Astrocyte (in vitro differentiated cells and primary cell): ENCODE results near the gene TGFB2. TPM values are rescaled to one million over a fixed set of nuclear protein-coding genes. Genes with fewer than 3 reads are reported as not detected.
A peak's percentile ranks its signal among the peaks of the same experiment; 100 is the strongest.

Source experiments
- DNase-seq: peaks from one replicate; pipeline ENCODE4 v3.0.0-alpha.2; 2010; ENCODE audit warnings: low read depth
- FAIRE-seq: peaks from 2 replicates; lab custom pipeline; 2011; peaks lifted over from hg19 to GRCh38; lab: Jason Lieb, UNC
- H2AFZ ChIP-seq: 2 replicates; pipeline ENCODE4 v1.6.0; 2012; ENCODE audit warnings: low read depth, low read length, inconsistent platforms
- H3K27ac ChIP-seq: 2 replicates; pipeline ENCODE4 v1.5.1; 2011; ENCODE audit warnings: low read depth, low read length, inconsistent platforms
- H3K27me3 ChIP-seq: 2 replicates; pipeline ENCODE4 v1.6.0; 2011; ENCODE audit warnings: low read length, inconsistent platforms; ENCODE audit not compliant: insufficient read depth
- H3K36me3 ChIP-seq: 2 replicates; pipeline ENCODE4 v1.5.1; 2011; ENCODE audit warnings: low read length, inconsistent platforms; ENCODE audit not compliant: insufficient read depth
- H3K4me1 ChIP-seq: 2 replicates; pipeline ENCODE4 v1.5.1; 2011; ENCODE audit warnings: low read length, inconsistent platforms; ENCODE audit not compliant: insufficient read depth
- H3K4me2 ChIP-seq: 2 replicates; pipeline ENCODE4 v1.6.0; 2012; ENCODE audit warnings: low read length, inconsistent platforms
- H3K4me3 ChIP-seq: 2 replicates; pipeline ENCODE4 v1.5.1; 2011; ENCODE audit warnings: low read depth, mild to moderate bottlenecking, low read length, inconsistent platforms; ENCODE audit not compliant: insufficient read depth
- H3K79me2 ChIP-seq: 2 replicates; pipeline ENCODE4 v1.6.0; 2012; ENCODE audit warnings: mild to moderate bottlenecking, low read length, inconsistent platforms; ENCODE audit not compliant: insufficient read depth
- H3K9ac ChIP-seq: 2 replicates; pipeline ENCODE4 v1.6.0; 2012; ENCODE audit warnings: mild to moderate bottlenecking, low read length, inconsistent platforms
- H3K9me3 ChIP-seq: 2 replicates; pipeline ENCODE4 v1.5.1; 2012; ENCODE audit warnings: low read depth, mild to moderate bottlenecking, low read length, inconsistent platforms; ENCODE audit not compliant: insufficient read depth
- H4K20me1 ChIP-seq: 2 replicates; pipeline ENCODE4 v1.6.0; 2012; ENCODE audit warnings: low read length, inconsistent platforms; ENCODE audit not compliant: insufficient read depth
- H3K27ac Mint-ChIP-seq: one replicate; pipeline ENCODE4 v1.8.0; 2021; ENCODE audit warnings: mild to moderate bottlenecking, mixed read lengths; ENCODE audit not compliant: unreplicated experiment
- H3K27me3 Mint-ChIP-seq: one replicate; pipeline ENCODE4 v1.8.0; 2021; ENCODE audit warnings: low read depth, mixed read lengths; ENCODE audit not compliant: unreplicated experiment
- H3K36me3 Mint-ChIP-seq: one replicate; pipeline ENCODE4 v1.8.0; 2021; ENCODE audit warnings: low read depth, mixed read lengths; ENCODE audit not compliant: unreplicated experiment
- H3K4me1 Mint-ChIP-seq: one replicate; pipeline ENCODE4 v1.8.0; 2021; ENCODE audit warnings: low read depth, mixed read lengths; ENCODE audit not compliant: unreplicated experiment
- H3K4me3 Mint-ChIP-seq: one replicate; pipeline ENCODE4 v1.8.0; 2021; ENCODE audit warnings: mild to moderate bottlenecking, moderate library complexity, mixed read lengths; ENCODE audit not compliant: unreplicated experiment
- H3K9me3 Mint-ChIP-seq: one replicate; pipeline ENCODE4 v1.8.0; 2021; ENCODE audit warnings: mild to moderate bottlenecking, mixed read lengths; ENCODE audit not compliant: unreplicated experiment
- EZH2 ChIP-seq: IDR thresholded peaks from 2 replicates; pipeline ENCODE4 v1.6.1; 2012; ENCODE audit warnings: mild to moderate bottlenecking, low read length, inconsistent platforms; ENCODE audit not compliant: insufficient read depth
- total RNA-seq: library from RNA; stranded (reverse); gene quantifications from 2 replicates; pipeline ENCODE4 v1.2.1, GENCODE V29; 2021
- TF ChIP-seq, protein P1 (sequence below): IDR thresholded peaks from 2 replicates; pipeline ENCODE4 v1.5.1; 2011; ENCODE audit warnings: low read depth, mild to moderate bottlenecking, inconsistent platforms, low read length, moderate library complexity; ENCODE audit not compliant: insufficient read depth

TGFB2 gene
- total RNA-seq, 1 donor from 2014 or later, result 330 TPM

DNA sequence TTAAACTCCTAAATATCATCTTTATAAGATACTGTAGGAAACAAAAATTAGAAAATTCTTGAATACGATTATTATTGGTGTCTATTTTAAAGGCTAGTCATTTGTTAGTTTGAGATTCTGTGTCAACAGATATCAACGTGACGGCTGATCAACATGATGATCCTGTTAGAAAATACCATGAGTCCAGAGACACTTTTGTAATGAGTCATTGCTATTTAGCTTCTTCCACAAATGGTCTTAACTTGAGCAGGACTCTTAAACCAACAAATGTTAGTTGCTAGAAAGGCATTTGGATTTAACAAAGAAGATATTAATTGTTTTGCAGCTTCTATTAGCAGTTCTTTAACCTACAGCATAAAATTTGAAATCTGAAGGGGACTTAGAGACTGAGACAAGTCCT is 131.2 kb downstream of the TGFB2 start:
- Mint-ChIP-seq H3K27ac (peak overlapping the region; percentile 98), H3K36me3 (no peaks in the 10 kb centered on the region), H3K4me1 (peaks cover 69% of the 10 kb centered on the region), H3K9me3 (peaks cover 3% of the 10 kb centered on the region), H3K27me3 (no peaks in the 10 kb centered on the region), H3K4me3 (no peak overlapping the region)
- Histone ChIP-seq H2AFZ (no peak overlapping the region), H3K27ac (peak overlapping the region; percentile 83), H3K4me3 (no peak overlapping the region), H3K9ac (peak overlapping the region; percentile 21), H3K79me2 (no peaks in the 10 kb centered on the region), H3K36me3 (no peaks in the 10 kb centered on the region), H3K4me1 (peaks cover 52% of the 10 kb centered on the region), H4K20me1 (no peaks in the 10 kb centered on the region), H3K27me3 (no peaks in the 10 kb centered on the region), H3K4me2 (peak overlapping the region; percentile 4), H3K9me3 (no peaks in the 10 kb centered on the region)
- DNase-seq (peak; percentile 94), FAIRE-seq (peak; percentile 97)
- TF ChIP-seq EZH2, result no peak
- TF ChIP-seq, protein P1, sequence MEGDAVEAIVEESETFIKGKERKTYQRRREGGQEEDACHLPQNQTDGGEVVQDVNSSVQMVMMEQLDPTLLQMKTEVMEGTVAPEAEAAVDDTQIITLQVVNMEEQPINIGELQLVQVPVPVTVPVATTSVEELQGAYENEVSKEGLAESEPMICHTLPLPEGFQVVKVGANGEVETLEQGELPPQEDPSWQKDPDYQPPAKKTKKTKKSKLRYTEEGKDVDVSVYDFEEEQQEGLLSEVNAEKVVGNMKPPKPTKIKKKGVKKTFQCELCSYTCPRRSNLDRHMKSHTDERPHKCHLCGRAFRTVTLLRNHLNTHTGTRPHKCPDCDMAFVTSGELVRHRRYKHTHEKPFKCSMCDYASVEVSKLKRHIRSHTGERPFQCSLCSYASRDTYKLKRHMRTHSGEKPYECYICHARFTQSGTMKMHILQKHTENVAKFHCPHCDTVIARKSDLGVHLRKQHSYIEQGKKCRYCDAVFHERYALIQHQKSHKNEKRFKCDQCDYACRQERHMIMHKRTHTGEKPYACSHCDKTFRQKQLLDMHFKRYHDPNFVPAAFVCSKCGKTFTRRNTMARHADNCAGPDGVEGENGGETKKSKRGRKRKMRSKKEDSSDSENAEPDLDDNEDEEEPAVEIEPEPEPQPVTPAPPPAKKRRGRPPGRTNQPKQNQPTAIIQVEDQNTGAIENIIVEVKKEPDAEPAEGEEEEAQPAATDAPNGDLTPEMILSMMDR, result no peak

DNA sequence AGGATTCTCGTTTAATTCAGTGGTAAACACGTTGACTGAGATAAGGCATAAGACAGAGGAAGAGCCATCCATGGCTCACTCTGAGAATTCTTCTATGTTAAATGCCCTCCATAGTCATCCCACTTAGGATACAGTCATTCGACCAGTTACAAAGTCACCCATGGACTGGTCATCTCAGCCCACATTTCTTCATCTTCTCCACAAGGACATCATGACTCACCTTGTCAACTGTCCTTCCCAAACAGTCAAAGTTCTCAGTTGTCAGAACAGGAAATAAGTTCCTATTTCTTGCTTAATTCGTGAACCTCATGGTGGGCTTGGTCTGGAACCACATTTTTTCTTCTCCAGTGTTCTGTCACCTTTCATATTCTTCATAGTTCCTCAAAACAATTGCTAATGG is 133.2 kb downstream of the TGFB2 start:
- Mint-ChIP-seq H3K9me3 (peaks cover 3% of the 10 kb centered on the region), H3K27ac (peak overlapping the region; percentile 98), H3K36me3 (no peaks in the 10 kb centered on the region), H3K27me3 (no peaks in the 10 kb centered on the region), H3K4me3 (no peak overlapping the region), H3K4me1 (peaks cover 66% of the 10 kb centered on the region)
- Histone ChIP-seq H3K9ac (no peak overlapping the region), H3K4me3 (no peak overlapping the region), H3K36me3 (no peaks in the 10 kb centered on the region), H3K9me3 (no peaks in the 10 kb centered on the region), H3K27ac (peak overlapping the region; percentile 97), H3K4me2 (no peak overlapping the region), H3K79me2 (no peaks in the 10 kb centered on the region), H3K27me3 (no peaks in the 10 kb centered on the region), H2AFZ (no peak overlapping the region), H4K20me1 (no peaks in the 10 kb centered on the region), H3K4me1 (peaks cover 52% of the 10 kb centered on the region)
- TF ChIP-seq, protein P1, result no peak
- no peak for TF ChIP-seq EZH2
- no peak for DNase-seq
- FAIRE-seq, result peak; percentile 68

DNA sequence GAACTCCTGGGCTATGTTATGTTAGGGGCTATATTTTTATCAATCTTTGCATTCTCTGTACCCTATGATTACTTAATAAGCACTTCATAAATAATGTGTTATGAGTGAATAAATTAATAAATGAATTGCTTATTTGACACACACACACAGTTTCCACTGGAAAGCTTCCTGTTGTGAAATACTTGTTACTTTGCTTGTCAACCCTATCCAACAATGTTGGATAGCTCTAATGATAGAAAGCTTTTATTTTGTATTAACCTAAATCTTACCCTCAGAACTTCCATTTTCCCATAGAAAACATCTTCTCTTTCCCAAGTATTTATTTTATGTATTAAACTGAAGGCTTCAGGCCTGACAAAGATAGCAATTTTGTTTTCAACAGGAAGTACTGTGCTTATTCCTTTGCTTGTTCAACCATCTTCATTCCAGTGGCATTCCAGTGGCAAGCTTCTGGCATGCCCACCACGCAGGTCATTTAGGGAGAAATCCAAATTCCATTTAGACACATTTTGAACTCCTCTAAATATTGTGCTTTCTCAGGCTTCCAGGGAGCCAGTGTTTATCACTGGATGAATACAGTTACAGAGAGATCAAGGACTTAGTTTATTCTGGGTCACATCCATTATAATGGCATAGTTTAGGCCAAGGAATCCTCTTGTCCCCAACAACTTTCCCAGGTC is 134.4 kb downstream of the TGFB2 start:
- H3K36me3 ChIP-seq, result no peaks in the 10 kb centered on the region
- peaks cover 56% of the 10 kb centered on the region for H3K4me1 Mint-ChIP-seq
- H3K4me2 ChIP-seq, result peak overlapping the region; percentile 46
- H3K9me3 Mint-ChIP-seq, result peaks cover 3% of the 10 kb centered on the region
- H3K36me3 Mint-ChIP-seq, result peaks cover 1% of the 10 kb centered on the region
- FAIRE-seq, result peak; percentile 80
- no peaks in the 10 kb centered on the region for H3K9me3 ChIP-seq
- no peaks in the 10 kb centered on the region for H3K79me2 ChIP-seq
- DNase-seq, result peak; percentile 93
- H4K20me1 ChIP-seq, result no peaks in the 10 kb centered on the region
- TF ChIP-seq, protein P1, result no peak
- TF ChIP-seq EZH2, result no peak
- no peak overlapping the region for H2AFZ ChIP-seq
- peak overlapping the region; percentile 99 for H3K27ac Mint-ChIP-seq
- H3K4me1 ChIP-seq, result peaks cover 42% of the 10 kb centered on the region
- no peaks in the 10 kb centered on the region for H3K27me3 Mint-ChIP-seq
- H3K27ac ChIP-seq, result peak overlapping the region; percentile 97
- H3K4me3 Mint-ChIP-seq, result no peak overlapping the region
- no peaks in the 10 kb centered on the region for H3K27me3 ChIP-seq
- H3K4me3 ChIP-seq, result no peak overlapping the region
- peak overlapping the region; percentile 81 for H3K9ac ChIP-seq
